ENCODE results near the gene FTO. TPM values are rescaled to one million over a fixed set of nuclear protein-coding genes. Genes with fewer than 3 reads are reported as not detected.

FTO gene
- total RNA-seq, 4 donors from 2014 or later, result 29.0 to 64.1 (median 48.1) TPM

DNA sequence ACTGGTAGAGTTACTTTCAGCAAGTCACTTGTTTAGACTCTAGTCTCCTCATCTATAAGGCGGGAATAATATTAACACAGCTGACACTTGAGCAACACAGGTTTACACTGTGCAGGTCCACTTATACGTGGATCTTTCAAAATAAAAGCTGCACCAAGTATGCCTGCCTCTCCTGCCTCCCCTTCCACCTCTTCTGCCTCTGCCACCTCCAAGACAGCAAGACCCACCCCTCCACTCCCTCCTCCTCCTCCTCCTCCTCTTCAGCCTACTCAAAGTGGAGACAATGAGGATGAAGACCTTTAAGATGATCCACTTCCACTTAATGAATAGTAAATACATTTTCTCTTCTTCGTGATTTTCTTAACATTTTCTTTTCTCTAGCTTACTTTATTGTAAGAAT lies 285.6 kb downstream of the FTO start:
- TF ChIP-seq, protein P1, sequence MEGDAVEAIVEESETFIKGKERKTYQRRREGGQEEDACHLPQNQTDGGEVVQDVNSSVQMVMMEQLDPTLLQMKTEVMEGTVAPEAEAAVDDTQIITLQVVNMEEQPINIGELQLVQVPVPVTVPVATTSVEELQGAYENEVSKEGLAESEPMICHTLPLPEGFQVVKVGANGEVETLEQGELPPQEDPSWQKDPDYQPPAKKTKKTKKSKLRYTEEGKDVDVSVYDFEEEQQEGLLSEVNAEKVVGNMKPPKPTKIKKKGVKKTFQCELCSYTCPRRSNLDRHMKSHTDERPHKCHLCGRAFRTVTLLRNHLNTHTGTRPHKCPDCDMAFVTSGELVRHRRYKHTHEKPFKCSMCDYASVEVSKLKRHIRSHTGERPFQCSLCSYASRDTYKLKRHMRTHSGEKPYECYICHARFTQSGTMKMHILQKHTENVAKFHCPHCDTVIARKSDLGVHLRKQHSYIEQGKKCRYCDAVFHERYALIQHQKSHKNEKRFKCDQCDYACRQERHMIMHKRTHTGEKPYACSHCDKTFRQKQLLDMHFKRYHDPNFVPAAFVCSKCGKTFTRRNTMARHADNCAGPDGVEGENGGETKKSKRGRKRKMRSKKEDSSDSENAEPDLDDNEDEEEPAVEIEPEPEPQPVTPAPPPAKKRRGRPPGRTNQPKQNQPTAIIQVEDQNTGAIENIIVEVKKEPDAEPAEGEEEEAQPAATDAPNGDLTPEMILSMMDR (IDR thresholded peaks at IDR 0.05), result no peak
- no peak for TF ChIP-seq POLR2A (IDR thresholded peaks at IDR 0.05)
- H3K4me1 ChIP-seq, result peaks cover 7 to 59% (median 16%) of the 10 kb centered on the region in 3 donors
- no peak overlapping the region for H3K4me3 ChIP-seq
- H3K36me3 ChIP-seq, result no peaks in the 10 kb centered on the region
- H3K27me3 ChIP-seq, result no peaks in the 10 kb centered on the region
- H3K9me3 ChIP-seq, result no peaks in the 10 kb centered on the region
- WGBS, 2 donors, result 83 to 97% methylated on average over 3 of the region's 3 CpGs
- intact Hi-C loops (cut with DNase I), result no loop called here
- H3K27ac ChIP-seq, result no peak overlapping the region
- DNase-seq, result no peak

DNA sequence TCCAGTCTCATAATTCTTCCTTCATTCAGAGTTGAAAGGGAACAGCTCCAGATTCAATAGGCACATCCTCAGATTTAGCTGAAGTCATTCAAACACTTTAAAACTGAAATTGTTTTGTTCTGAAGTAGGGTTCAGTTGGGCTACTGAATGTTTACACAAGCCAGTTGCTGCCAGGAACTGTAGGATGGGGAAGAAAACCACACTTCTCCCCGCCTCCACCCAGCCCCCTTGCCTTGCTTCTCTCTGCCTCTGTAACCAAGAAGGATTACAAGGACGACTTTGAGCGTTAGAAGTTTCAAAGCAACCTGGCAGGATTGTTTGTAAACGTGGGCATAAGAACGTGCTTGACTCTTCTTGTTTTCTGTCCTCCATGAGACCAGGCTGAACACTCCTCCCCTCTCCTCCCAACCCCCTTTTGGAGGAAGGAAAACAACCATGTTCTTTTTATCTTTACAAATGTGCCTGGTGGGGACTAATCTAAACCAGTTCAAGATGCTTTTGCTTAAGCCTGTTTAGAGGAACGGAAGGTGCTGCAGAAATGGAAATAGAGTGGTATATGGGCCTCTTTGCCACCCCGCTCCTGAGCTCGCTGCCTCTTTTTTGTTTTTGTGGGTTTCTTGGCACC lies 287.9 kb downstream of the FTO start:
- Histone ChIP-seq H3K36me3 (no peaks in the 10 kb centered on the region), H3K27ac (peak overlapping the region; percentile 1 to 72 (median 46)), H3K9me3 (no peaks in the 10 kb centered on the region), H3K4me3 (no peak overlapping the region), H3K4me1 (peaks cover 7 to 46% (median 10%) of the 10 kb centered on the region in 3 donors), H3K27me3 (no peaks in the 10 kb centered on the region)
- TF ChIP-seq POLR2A (IDR thresholded peaks at IDR 0.05), result no peak
- TF ChIP-seq, protein P1 (IDR thresholded peaks at IDR 0.05), result no peak
- intact Hi-C loops (cut with DNase I), result no loop called here
- 30 to 35% methylated on average over 8 of the region's 8 CpGs for WGBS, 2 donors
- DNase-seq, result no peak

DNA sequence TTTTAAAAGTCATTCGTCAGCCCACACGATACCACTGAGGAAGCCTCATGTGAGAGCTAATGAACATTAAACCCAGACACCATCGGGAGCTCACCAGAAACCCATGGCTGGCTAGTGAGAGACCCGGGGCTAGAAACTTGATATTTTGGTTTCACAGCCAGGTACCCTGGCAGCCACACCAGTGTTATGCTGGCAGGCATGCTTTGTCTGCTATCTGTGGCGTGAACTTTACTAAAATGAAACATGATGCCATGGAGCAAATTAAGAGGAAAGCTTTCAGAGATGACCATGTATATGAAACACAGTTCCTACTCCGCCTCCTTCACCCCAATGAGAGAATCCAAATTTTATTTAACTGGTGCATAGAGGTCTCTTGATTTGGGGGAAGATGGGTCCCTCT lies 291.4 kb downstream of the FTO start:
- no peak for TF ChIP-seq POLR2A (IDR thresholded peaks at IDR 0.05)
- no peaks in the 10 kb centered on the region for H3K36me3 ChIP-seq
- H3K27ac ChIP-seq, result no peak overlapping the region
- no peaks in the 10 kb centered on the region for H3K9me3 ChIP-seq
- WGBS, 2 donors, result 65 to 77% methylated on average over 6 of the region's 6 CpGs
- DNase-seq, result no peak
- H3K4me1 ChIP-seq, result peaks cover 7 to 65% (median 14%) of the 10 kb centered on the region in 3 donors
- H3K27me3 ChIP-seq, result no peaks in the 10 kb centered on the region
- intact Hi-C loops (cut with DNase I), result no loop called here
- no peak overlapping the region for H3K4me3 ChIP-seq

DNA sequence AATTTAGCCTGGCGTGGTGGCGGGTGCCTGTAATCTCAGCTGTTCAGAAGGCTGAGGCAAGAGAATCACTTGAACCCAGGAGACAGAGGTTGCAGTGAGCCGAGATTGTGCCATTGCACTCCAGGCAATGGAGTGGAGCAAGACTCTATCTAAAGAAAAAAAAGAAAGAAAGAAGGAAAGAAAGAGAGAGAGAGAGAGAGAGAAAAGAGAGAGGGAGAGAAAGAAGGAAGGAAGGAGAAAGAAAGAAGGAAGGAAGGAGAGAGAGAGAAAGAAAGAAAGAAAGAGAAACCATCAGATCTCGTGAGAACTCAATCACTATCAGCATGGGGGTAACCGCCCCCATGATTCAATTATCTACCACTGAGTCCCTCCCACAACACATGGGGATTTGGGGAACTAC lies 293.0 kb downstream of the FTO start:
- no peak overlapping the region for H3K4me3 ChIP-seq
- no peaks in the 10 kb centered on the region for H3K9me3 ChIP-seq
- H3K4me1 ChIP-seq, result peaks cover 4 to 52% (median 7%) of the 10 kb centered on the region in 3 donors
- H3K27ac ChIP-seq, result no peak overlapping the region
- TF ChIP-seq, protein P1 (IDR thresholded peaks at IDR 0.05), result no peak
- TF ChIP-seq POLR2A (IDR thresholded peaks at IDR 0.05), result no peak
- no peaks in the 10 kb centered on the region for H3K27me3 ChIP-seq
- no peaks in the 10 kb centered on the region for H3K36me3 ChIP-seq
- DNase-seq, result no peak
- 96 to 97% methylated on average over 4 to 5 of the region's 5 CpGs for WGBS, 2 donors
- intact Hi-C loops (cut with DNase I), result no loop called here

DNA sequence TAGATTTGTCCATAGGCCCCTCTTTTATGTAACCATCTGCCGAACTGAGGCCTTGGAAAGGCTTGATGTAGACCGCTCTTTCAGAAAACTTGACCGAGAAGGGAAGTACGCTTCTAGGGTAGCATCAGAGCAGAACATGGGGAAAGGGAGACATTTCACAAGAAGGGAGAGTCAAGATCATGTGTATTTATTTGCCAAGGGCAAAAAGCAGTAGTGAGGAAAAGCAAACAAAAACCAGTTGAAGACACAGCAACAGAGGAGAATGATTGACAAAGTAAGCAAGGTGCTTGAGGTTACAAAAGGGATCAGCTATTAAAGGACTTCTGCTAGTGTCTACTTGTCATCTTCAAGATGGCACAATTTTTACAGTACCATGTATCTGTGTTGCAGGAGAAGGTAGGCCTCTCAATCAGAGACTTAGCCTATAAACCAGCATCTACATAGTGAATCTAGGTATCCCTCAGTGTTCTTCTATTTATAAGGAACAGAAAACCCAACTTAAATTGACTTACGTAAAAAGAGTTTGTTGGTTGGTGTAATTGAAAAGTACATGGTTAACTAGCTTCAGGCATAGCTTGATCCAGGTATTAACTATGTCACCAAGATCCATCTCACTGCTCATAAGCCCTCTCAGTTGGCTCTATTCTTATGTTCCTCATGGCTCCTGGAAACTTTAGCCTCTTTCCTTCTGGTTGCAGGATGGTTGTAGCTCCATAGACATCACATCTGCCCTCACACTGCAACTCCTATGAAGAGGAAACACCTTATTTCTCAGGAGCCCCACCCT lies 294.3 kb downstream of the FTO start:
- Histone ChIP-seq H3K9me3 (no peaks in the 10 kb centered on the region), H3K4me3 (no peak overlapping the region), H3K27me3 (no peaks in the 10 kb centered on the region), H3K27ac (peak overlapping the region in 1 of 4 donors; percentile 25), H3K4me1 (peaks cover 0 to 41% (median 4%) of the 10 kb centered on the region in 3 donors), H3K36me3 (no peaks in the 10 kb centered on the region)
- no peak for DNase-seq
- intact Hi-C loops (cut with DNase I), result no loop called here
- no peak for TF ChIP-seq POLR2A (IDR thresholded peaks at IDR 0.05)
- TF ChIP-seq, protein P1 (IDR thresholded peaks at IDR 0.05), result no peak
- WGBS, 2 donors, result 89 to 90% methylated on average over 5 of the region's 5 CpGs

Measured in esophagus squamous epithelium (tissue), 5 donors.